ENCODE data around the gene RPS6KB1.
"Not testable (repeated sequence)": the region's sequence is repeated elsewhere in the genome, so short reads cannot be mapped to it uniquely, and the experiment has no call there.

Gene RPS6KB1

DNA sequence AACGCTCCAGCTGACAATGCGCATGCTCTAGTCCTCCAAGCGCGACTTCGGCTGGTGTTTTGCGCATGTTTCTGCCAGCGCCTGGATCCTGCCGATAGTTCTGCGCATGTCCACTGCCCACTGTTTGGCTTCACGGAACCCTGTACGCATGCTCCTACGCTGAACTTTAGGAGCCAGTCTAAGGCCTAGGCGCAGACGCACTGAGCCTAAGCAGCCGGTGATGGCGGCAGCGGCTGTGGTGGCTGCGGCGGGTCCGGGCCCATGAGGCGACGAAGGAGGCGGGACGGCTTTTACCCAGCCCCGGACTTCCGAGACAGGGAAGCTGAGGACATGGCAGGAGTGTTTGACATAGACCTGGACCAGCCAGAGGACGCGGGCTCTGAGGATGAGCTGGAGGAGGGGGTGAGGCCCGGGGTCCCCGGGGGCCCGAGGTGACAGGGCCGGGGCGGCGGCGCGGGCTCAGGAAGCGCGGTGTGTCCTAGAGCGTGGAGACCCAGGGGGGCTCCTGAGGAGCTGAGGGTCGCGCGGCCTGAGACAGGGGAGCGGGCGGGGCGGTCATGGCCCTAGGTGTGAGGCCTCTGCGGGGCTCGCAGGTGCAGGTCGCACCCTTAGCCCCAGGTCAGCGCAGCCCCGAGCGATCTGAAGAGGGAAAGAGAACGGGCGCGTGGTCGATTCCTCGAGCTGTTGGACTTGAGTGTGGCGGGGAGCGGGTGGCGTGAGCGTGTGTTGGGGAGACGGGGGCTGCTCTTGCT, at the start of gene RPS6KB1, which contains the start of gene TUBD1:
TSS of gene RPS6KB1 (plus strand) at position 198 of the 752 bp plus-strand sequence. CDS start at position 262, 64 bp downstream.
TSS of gene TUBD1 (minus strand) at position 20 of the 752 bp plus-strand sequence. CDS start 1,941 bp downstream, outside the sequence.
- peak; percentile 99 for DNase-seq

DNA sequence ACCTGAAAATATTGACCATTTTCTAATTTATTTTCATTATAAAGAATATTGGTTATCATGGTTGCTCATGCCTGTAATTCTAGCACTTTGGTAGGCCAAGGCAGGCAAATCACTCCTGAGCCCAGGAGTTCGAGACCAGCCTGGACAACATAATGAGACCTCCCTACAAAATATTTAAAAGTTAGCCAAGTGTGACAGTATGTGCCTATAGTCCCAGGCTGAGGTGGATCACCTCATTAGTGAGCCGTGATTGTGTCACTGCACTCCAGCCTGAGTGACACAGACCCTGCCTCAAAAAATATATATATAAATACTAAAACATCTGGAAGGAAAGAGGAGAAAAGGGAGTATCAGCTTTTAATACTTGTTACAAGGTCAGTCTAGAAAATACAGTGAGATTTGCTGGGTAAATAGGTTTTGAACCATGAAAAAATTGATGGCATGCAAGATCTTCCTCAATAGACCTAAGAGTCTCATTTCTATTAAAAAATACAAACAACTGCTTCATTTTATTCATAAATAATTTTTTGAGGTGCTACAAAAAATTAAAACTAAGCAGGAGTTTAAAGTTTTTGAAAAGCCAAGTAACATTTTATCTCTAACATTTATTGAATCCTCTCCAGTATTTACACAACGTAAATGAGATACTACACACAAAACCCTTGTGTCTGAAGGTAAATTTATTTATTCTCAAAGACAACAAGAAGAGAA, 47.9 kb upstream of the RPS6KB1 start:
- peak; percentile 45 for DNase-seq

- peak; percentile 90 for DNase-seq
Observed at GRCh38 chr17:59845595-59846393, 47.1 kb upstream of the RPS6KB1 start.

DNA sequence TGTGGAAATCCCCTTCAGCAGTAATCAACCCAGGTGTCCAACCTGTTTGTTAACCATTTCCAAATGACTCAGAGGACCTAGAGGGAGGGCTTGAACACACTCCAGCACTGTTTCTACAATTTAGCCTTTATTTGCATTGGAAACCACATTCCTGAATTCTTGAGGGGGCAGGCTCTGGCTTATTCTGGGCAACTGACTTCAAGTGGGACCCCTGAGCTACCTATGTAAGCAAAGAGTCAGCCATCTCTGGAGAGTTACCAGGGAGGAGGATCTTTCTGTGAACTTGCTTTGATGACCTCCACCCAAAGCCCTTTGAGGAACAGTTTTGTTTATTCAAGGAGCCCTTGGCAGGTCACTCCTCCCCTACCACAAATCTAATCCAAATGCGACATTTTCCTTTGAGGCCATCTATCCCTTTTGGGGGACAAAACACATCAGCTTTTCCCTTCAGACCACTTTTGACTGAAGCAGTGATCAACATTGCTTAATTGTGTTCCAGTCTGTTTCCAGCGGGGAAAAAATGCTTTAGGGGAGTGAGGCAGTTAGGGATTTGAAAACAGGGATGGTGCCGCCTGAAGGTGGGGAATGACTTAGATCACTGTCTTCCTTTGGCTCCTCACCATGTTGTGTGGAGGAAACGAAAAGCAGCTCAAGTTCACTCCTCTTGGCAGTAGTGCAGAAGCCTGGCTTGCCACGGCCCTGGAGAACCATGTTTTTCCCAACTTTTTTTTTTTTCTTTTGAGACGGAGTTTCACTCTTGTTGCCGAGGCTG, 46.3 kb upstream of the RPS6KB1 start:
- peak; percentile 29 for DNase-seq

DNA sequence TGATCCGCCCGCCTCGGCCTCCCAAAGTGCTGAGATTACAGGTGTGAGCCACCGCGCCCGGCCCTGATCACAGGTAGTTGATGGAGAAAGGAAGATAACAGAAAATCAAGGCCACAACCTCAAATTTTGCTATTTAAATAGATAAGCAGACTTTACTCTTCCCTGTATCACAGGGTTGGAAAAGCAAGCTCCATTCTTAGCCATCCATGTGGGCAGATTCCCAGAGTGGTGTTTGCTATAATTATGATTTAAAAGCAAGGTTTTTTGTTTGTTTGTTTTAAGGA, 44.6 kb upstream of the RPS6KB1 start:
- DNase-seq: no peak

DNA sequence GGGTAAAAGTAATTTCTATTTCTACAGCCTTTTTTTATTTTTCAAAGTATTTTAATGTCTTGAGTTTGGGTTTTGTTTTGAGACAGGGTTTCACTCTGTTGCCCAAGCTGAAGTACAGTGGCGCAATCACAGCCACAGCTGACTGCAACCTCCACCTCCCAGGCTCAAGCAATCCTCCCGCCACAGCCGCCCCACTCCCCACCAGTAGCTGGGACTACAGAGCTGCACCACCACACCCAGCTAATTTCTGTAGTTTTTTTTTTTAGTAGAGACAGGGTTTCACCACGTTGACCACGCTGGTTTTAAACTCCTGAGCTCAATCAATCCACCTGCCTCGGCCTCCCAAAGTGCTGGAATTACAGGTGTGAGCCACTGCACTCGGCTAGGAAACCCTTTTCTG, 44.1 kb upstream of the RPS6KB1 start:
- no peak for DNase-seq

DNA sequence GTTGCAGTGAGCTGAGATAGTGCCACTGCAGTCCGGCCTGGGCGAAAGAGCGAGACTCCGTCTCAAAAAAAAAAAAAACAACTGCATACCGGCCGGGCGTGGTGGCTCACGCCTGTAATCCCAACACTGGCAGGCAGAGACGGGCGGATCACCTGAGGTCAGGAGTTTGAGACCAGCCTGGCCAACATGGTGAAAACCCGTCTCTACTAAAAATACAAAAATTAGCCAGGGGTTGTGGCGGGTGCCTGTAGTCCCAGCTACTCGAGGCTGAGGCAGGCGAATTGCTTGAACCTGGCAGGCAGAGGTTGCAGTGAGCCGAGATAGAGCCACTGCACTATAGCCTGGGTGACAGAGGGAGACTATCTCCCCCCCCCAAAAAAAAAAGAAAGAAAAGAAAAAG, 42.6 kb upstream of the RPS6KB1 start:
- not testable (repeated sequence) for DNase-seq

DNA sequence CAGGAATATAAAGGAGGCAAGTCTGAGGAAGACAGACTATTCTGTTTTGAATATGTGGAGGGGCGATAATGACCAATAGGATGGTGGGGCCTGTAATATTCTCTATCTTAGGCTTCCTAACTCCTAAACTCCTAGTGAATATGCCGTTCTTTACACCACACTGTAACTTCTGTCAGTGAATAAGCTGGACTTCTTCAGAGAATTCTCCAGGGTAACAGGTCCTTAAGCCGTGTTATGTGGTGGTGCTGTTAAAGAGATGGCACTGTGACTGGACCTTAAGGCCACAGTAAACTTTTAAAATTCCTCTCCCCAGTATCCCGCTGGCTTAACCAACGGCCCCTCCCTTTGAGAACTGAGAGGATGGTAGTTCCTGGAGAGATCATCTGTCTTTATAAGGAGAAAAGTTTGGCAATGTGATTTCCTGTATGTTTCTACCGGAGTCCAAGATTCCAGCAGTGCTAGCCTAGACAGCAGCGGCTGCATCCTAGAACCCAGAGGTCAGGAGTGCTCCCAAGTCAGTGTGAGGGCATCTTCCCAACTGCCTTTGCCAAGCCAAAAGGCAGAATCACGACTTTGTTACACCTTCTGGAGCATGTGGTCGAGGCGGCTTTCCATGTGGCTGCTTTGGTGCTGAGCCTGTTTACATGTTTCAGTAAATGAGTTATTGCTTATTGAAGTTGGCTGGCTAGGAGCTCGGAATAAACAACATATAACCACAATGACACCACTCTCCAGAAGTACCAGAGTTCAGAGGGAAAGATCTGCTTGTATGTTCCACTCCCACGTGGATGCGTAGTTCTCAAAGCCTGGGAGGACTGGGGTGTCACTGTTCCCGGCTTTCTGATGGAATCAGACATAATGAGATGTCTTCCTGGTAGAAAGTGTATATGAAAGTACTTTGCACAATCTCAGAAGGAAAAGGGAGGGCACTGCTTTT, 41.2 kb upstream of the RPS6KB1 start:
- no peak for DNase-seq

DNA sequence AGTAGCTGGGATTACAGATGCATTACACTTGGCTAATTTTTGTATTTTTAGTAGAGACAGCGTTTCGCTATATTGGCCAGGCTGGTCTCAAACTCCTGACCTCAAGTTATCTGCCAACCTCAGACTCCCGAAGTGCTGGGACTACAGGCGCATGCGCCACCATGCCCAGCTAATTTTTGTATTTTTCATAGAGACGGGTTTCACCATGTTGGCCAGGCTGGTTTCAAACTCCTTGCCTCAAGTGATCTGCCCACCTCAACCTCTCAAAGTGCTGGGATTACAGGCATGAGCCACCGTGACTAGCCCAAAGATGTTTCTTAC, 40.1 kb upstream of the RPS6KB1 start:
- DNase-seq: not testable (repeated sequence)

- peak; percentile 13 for DNase-seq
Observed at GRCh38 chr17:59853168-59853918, 39.6 kb upstream of the RPS6KB1 start.

DNA sequence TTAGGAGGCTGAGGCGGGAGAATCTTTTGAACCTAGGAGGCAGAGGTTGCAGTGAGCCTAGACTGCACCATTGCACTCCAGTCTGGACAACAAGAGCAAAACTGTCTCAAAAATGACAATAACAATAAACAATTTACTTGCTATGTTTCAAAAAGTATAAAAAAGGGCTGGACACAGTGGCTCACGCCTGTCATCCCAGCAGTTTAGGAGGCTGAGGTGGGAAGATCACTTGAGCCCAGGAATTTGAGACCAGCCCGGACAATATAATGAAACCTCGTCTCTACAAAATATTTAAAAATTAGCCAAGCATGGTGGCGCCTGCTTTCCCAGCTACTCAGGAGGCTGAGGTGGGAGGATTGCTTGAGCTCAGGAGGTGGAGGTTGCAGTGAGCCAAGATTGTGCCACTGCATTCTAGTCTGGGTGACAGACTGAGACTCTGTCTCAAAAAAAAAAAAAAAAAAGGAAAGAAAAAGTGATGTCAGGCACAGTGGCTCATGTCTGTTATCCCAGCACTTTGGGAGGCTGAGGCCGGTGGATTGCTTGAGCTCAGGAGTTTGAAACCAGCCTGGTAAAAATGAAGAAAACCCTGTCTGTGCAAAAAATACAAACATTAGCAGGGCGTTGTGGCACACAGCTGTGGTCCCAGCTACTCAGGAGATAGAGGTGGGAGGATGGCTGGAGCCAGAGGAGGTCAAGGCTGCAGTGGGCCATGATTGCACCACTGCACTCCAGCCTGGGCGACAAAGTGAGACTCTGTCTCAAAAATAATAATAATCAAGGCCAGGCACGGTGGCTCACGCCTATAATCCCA, 38.8 kb upstream of the RPS6KB1 start:
- DNase-seq: not testable (repeated sequence)

DNA sequence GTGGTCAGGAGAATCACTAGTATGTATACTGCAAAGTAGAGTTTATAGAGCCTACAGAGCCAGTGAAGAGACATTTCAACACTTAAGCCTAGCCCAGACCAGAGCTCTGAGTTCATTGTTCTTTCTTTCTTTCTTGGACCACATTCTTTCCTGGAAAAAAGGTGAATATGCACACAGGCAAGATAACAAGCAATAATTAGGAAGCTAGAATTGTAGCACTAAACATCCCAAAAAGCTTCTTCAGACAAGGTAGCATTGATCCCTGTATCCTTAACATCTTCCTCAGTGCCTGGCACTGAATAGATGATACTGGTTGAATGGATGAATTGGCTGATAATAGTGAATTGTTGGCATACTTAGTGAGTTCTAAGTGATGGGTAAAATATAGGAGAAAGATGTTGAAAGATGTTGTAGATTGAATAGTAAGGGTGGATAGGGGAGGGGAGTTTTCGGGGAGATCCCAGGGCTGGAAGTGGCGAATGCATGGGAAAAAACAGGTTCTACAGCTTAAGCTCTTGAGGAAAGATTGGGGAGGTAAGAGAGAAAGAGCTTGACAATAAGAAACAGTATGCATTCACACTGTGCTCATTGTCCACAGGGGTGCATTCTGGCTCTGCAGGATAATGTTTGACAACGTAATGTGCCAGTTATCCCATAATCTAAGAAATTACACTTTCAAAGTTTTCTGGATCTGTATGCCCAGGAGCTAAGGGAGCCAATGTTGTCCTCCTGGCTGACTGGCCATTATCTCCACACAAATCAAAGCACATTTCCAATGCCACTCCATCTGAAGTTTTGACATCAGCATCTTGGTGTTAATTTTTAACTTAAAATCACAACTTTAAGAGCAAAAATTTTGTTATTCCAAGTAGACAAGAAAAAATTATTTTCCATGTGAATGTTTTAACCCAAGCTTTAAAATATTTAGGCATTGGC, 35.8 kb upstream of the RPS6KB1 start:
- no peak for DNase-seq

DNA sequence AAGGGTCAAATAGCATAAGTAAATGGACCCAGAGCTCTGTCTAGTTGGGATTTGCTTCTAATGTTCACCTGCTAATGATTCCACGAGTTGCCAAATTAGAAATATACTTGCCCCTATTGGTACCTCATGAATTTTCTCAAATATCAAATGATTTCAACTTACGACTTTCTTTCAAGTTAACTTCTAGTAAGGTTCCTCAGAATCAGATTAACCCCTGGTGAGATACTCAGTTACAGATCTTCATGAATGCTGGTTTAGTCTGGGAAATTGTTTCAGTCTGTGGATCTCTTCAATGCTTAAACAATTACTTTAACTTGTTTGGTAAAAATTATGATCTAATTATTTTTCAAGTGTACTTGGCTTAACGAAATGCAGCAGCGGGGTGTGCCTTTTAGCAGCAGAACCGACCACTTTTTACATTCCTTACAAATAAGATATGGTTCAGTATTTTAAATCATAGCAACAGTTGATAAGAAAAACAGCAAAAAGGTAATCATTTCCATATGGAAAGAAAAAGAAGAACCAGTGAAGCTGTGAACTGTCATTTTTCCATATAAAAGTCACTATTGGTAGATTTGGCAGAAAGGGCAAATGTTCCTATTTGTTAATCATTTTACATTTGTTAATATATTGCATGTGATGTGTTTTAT, 34.6 kb upstream of the RPS6KB1 start:
- DNase-seq: no peak

DNA sequence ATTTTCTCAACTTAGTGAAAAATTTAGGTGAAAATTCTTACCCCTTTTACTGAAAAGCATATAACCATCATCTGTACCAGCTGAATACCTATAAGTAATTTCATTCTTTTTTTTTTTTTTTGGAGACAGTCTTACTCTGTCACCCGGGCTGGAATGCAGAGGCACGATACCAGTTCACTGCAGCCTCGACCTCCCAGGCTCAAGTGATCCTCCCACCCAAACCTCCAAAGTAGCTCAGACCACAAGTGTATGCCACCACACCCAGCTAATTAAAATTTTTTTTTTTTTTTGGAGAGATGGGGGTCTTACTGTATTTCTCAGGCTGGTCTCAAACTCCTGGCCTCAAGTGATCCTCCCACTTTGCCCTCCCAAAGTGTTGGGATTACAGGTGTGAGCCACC, 34.0 kb upstream of the RPS6KB1 start:
- no peak for DNase-seq

- DNase-seq: peak; percentile 10
Observed at GRCh38 chr17:59859444-59860025, 33.4 kb upstream of the RPS6KB1 start.

- no peak for DNase-seq
Observed at GRCh38 chr17:59863616-59864015, 29.3 kb upstream of the RPS6KB1 start.

DNA sequence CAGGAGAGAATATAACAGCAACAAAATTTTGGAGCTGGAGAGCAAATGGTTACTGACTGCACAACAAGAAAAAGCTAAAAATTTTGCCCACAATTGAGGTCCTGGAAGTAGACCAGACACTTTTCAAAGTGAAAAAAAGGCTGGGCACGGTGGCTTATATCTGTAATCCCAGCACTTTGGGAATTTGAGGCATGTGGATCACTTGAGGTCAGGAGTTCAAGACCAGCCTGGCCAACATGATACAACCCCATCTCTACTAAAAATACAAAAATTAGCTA, 23.0 kb upstream of the RPS6KB1 start:
- no peak for DNase-seq

GRCh38 chr17:59870482-59870881, 22.4 kb upstream of the RPS6KB1 start:
- no peak for DNase-seq
